BJ (cell line): ENCODE data around the gene C3orf20. TPM values are rescaled to one million over a fixed set of nuclear protein-coding genes. Genes with fewer than 3 reads are reported as not detected.

Experiments used
- CTCF ChIA-PET: fragments of 350-600 bp; formaldehyde crosslinking; extraction: SDS; loops from one replicate; lab custom pipeline; 2021; ENCODE audit warnings: antibody characterized with exemption, inconsistent platforms; lab: Yijun Ruan, JAX
- POLR2A ChIA-PET: fragments of 300-600 bp; sonication (Branson Sonifier 250); formaldehyde crosslinking; extraction: SDS; loops from one replicate; lab custom pipeline; 2021; ENCODE audit warnings: antibody characterized with exemption; lab: Charles Lee
- DNase-seq: peaks from one replicate; pipeline ENCODE4 v3.0.0-alpha.2; 2011; ENCODE audit warnings: low read depth
- H3K27me3 ChIP-seq: 2 replicates; pipeline ENCODE4 v1.6.0; 2011; ENCODE audit warnings: low read length; ENCODE audit not compliant: control insufficient read depth, insufficient read depth
- H3K36me3 ChIP-seq: 2 replicates; pipeline ENCODE4 v1.5.1; 2011; ENCODE audit warnings: low read length; ENCODE audit not compliant: control insufficient read depth, insufficient read depth
- H3K4me3 ChIP-seq: 2 replicates; pipeline ENCODE4 v1.5.1; 2011; ENCODE audit warnings: low read depth, mild to moderate bottlenecking, control low read depth, low read length
- polyA plus RNA-seq: library from polyadenylated mRNA; depleted of rRNA; stranded (reverse); fragments of >200 nt; gene quantifications from 2 replicates; pipeline ENCODE4 v1.2.3, GENCODE V29; 2011
- TF ChIP-seq, protein P1 (sequence below): IDR thresholded peaks from 2 replicates; pipeline ENCODE4 v1.5.1; 2011; ENCODE audit warnings: low read depth, mild to moderate bottlenecking, control low read depth, inconsistent platforms, low read length, moderate library complexity; ENCODE audit not compliant: insufficient read depth

Gene C3orf20
- polyA plus RNA-seq, 1 experiment: not detected

DNA sequence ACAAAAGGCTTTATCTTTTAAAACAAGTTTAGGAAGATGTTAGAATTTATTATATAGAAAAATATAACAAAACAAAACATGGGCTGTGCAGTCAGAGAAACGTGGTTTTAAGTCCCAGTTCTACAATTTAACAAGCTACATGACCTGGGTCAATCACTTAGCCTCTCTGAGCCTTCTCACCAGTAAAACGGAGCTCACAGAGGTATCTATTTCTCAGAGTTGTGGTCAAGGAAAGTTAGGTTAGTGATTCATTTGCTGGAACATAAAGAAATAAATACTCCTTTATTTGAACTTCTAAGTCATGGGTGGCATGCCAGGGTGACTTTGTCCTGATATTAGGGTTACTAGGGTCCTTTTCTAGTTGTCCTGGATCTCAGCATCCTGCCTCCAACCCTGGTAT is 34.2 kb upstream of the C3orf20 start:
- H3K36me3 ChIP-seq: no peaks in the 10 kb centered on the region
- DNase-seq: no peak
- H3K27me3 ChIP-seq: peaks cover 8% of the 10 kb centered on the region
- TF ChIP-seq, protein P1, sequence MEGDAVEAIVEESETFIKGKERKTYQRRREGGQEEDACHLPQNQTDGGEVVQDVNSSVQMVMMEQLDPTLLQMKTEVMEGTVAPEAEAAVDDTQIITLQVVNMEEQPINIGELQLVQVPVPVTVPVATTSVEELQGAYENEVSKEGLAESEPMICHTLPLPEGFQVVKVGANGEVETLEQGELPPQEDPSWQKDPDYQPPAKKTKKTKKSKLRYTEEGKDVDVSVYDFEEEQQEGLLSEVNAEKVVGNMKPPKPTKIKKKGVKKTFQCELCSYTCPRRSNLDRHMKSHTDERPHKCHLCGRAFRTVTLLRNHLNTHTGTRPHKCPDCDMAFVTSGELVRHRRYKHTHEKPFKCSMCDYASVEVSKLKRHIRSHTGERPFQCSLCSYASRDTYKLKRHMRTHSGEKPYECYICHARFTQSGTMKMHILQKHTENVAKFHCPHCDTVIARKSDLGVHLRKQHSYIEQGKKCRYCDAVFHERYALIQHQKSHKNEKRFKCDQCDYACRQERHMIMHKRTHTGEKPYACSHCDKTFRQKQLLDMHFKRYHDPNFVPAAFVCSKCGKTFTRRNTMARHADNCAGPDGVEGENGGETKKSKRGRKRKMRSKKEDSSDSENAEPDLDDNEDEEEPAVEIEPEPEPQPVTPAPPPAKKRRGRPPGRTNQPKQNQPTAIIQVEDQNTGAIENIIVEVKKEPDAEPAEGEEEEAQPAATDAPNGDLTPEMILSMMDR: no peak
- CTCF ChIA-PET: interaction anchor here (0.8 to 1.0 kb wide), 2 partner anchors 12 to 33 kb away, joined by 3 read pairs; no protein-coding TSS in a partner anchor
- POLR2A ChIA-PET: no interaction called here
- H3K4me3 ChIP-seq: no peak overlapping the region

DNA sequence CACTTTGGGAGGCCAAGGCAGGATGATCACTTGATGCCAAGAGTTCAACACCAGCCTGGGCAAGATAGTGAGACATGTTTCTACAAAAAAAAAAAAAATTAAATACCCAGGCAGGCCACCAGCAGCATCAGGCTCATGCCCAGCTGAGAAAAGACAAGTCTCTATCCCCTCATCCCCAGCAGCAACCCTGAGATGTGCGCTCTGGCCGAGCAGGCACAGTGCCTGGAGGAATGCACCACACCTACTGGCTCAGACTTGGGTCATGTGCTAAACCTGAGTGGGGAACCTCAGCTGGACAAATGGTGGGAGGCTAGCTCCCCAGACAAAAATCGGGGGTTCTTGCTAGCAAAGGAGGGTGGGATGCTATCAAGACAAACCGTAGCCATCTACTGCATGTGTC is 33.6 kb upstream of the C3orf20 start:
- no peak overlapping the region for H3K4me3 ChIP-seq
- TF ChIP-seq, protein P1: no peak
- H3K27me3 ChIP-seq: peaks cover 8% of the 10 kb centered on the region
- ChIA-PET POLR2A (no interaction called here), CTCF (interaction anchor here (0.6 to 1.0 kb wide), 3 partner anchors 12 to 158 kb away, joined by 3 to 4 read pairs (median 3); no protein-coding TSS in a partner anchor)
- H3K36me3 ChIP-seq: no peaks in the 10 kb centered on the region
- no peak for DNase-seq

DNA sequence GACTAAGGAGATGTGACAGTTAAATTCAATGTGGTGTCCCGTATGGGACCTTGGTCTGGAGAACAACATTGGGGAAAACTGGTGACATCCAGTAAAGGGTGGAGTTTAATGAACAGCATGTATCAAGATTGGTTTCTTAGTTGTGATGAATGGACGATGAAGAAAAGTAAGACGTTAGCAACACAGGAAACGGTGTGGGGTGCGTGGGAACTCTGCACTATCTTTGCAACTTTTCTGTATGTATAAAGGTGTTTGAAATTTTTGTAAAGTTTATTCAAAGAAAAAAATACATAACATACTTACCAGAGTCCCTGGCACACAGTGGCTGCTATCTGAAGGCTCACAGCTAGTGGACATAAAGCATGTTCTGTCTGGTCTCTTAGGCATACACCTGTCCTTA is 29.5 kb upstream of the C3orf20 start:
- Histone ChIP-seq H3K4me3 (no peak overlapping the region), H3K27me3 (peaks cover 8% of the 10 kb centered on the region), H3K36me3 (no peaks in the 10 kb centered on the region)
- TF ChIP-seq, protein P1: no peak
- ChIA-PET POLR2A (no interaction called here), CTCF (no interaction called here)
- DNase-seq: no peak

DNA sequence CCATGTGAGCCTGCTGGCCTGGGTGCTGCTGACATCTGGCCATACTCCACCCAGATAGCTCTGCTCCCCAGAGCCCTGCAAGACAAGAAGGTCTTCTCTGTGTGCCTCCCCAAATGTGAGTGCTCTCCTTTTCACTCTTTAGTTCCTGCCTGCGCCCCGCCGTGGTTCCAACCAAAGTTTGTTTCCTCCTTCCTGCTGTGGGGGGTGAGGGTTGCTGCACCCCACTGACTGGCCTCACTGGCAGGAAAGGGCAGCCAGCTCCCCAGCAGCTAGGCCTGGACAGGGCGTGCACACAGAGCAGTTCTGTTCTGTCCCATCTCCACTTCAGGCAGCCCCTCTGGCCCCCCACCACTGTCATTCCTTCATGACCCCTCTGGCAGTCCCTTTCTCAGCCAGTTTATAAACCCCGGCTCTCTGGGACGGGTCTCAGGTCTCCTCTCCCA is 28.8 kb upstream of the C3orf20 start:
- Histone ChIP-seq H3K27me3 (peaks cover 8% of the 10 kb centered on the region), H3K4me3 (no peak overlapping the region), H3K36me3 (no peaks in the 10 kb centered on the region)
- TF ChIP-seq, protein P1: no peak
- CTCF ChIA-PET: no interaction called here
- POLR2A ChIA-PET: no interaction called here
- DNase-seq: no peak

DNA sequence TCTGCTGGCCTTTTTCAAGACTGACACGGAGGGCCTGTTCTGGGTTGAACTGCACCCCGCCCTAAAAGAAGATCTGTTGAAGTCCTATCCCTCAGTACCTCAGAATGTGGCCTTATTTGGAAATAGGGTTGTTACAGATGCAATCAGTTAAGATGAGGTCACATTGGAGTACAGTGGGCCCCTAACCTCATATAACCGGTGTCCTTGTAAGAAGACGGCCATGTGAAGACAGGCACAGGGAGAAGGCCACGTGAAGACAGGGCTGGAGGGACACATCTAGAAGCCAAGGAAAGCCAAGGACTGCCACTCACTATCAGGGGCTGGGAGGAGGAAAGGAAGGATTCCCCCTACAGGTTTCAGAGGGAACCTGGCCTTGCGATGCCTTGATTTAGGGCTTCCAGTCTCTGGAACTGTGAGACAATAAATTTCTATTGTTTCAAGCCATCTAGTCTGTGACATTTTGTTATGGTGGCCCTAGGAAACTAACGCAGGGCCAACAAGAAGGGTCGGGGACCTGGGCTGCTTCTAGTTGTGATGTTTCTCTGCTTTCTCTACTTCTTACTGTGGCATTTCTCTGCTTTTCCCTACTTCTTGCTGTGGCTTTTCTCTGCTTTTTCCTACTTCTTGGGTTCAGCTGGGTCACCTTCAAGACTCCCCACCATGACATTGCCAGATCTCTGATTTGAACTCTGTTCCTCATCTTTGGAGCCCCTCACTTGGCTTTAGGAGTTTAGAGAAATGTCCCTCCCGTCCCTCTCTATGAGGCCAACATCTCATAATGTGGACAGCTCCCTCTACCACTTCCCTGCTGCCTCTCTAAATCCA is 28.1 kb upstream of the C3orf20 start:
- no peaks in the 10 kb centered on the region for H3K36me3 ChIP-seq
- peaks cover 6% of the 10 kb centered on the region for H3K27me3 ChIP-seq
- TF ChIP-seq, protein P1: no peak
- no peak for DNase-seq
- no peak overlapping the region for H3K4me3 ChIP-seq
- ChIA-PET CTCF (interaction anchor here (0.6 to 0.8 kb wide), 2 partner anchors 47 to 99 kb away, joined by 3 read pairs; no protein-coding TSS in a partner anchor), POLR2A (no interaction called here)
